GM21786 (cell line): ENCODE results near the gene ALOX5AP.
"Not testable (repeated sequence)": the region's sequence is repeated elsewhere in the genome, so short reads cannot be mapped to it uniquely, and the experiment has no call there.

Experiments used
- ATAC-seq: cut with Tn5 transposase; IDR thresholded peaks from one replicate; pipeline ENCODE4 v1.9.1; 2021; ENCODE audit not compliant: unreplicated experiment

The ALOX5AP gene

GRCh38 chr13:30737511-30738337 lies 2.4 kb downstream of the ALOX5AP start:
- ATAC-seq, result no peak

GRCh38 chr13:30738526-30739236 lies 3.3 kb downstream of the ALOX5AP start:
- no peak for ATAC-seq

- no peak for ATAC-seq
Observed at GRCh38 chr13:30739237-30739528, 3.8 kb downstream of the ALOX5AP start.

GRCh38 chr13:30739761-30740642 lies 4.7 kb downstream of the ALOX5AP start:
- peak; percentile 38 for ATAC-seq

GRCh38 chr13:30742901-30743300 lies 7.6 kb downstream of the ALOX5AP start:
- no peak for ATAC-seq

- ATAC-seq, result no peak
Observed at GRCh38 chr13:30743319-30744055, 8.1 kb downstream of the ALOX5AP start.

- ATAC-seq, result peak; percentile 94
Observed at GRCh38 chr13:30744056-30744680, 8.8 kb downstream of the ALOX5AP start.

- ATAC-seq, result no peak
Observed at GRCh38 chr13:30744681-30745077, 9.3 kb downstream of the ALOX5AP start.

GRCh38 chr13:30745906-30746686 lies 10.8 kb downstream of the ALOX5AP start:
- no peak for ATAC-seq

GRCh38 chr13:30746791-30747190 lies 11.4 kb downstream of the ALOX5AP start:
- ATAC-seq, result no peak

GRCh38 chr13:30747845-30748244 lies 12.5 kb downstream of the ALOX5AP start:
- not testable (repeated sequence) for ATAC-seq

- no peak for ATAC-seq
Observed at GRCh38 chr13:30748717-30749116, 13.4 kb downstream of the ALOX5AP start.

- no peak for ATAC-seq
Observed at GRCh38 chr13:30750036-30750435, 14.7 kb downstream of the ALOX5AP start.

GRCh38 chr13:30751183-30751933 lies 16.0 kb downstream of the ALOX5AP start:
- no peak for ATAC-seq

GRCh38 chr13:30752201-30752797 lies 17.0 kb downstream of the ALOX5AP start:
- no peak for ATAC-seq

GRCh38 chr13:30753030-30753616 lies 17.8 kb downstream of the ALOX5AP start:
- ATAC-seq, result no peak

GRCh38 chr13:30755678-30756077 lies 20.3 kb downstream of the ALOX5AP start:
- no peak for ATAC-seq
